Measurements from ENCODE around the gene ATP5F1A. TPM values are rescaled to one million over a fixed set of nuclear protein-coding genes. Genes with fewer than 3 reads are reported as not detected.

Gene ATP5F1A
- total RNA-seq, 1 experiment from 2014 or later: 349 TPM

GRCh38 chr18:46072376-46072867, 25.7 kb downstream of the ATP5F1A start:
- Mint-ChIP-seq H3K27me3 (ENCODE audit: insufficient read depth, unreplicated experiment) (no peaks in the 10 kb centered on the region), H3K9me3 (ENCODE audit: unreplicated experiment) (no peaks in the 10 kb centered on the region), H3K36me3 (ENCODE audit: insufficient read depth, unreplicated experiment) (peaks cover 30% of the 10 kb centered on the region), H3K4me1 (ENCODE audit: low read depth, unreplicated experiment) (peaks cover 8% of the 10 kb centered on the region), H3K27ac (ENCODE audit: unreplicated experiment) (no peak overlapping the region), H3K4me3 (ENCODE audit: unreplicated experiment) (peak overlapping the region; percentile 78)
- no peak for TF ChIP-seq CTCF (IDR thresholded peaks at IDR 0.05; ENCODE audit: insufficient read depth in 1 of 2, low read depth in 1 of 2, low read length in 1 of 2, severe bottlenecking in 1 of 2, unreplicated experiment in 1 of 2)
- ChIA-PET POLR2A (no interaction called here), CTCF (no interaction called here)
- Histone ChIP-seq H3K4me1 (0 out of 2 replicates have a peak, but pooled peaks cover 3% of the 10 kb centered on the region), H3K27me3 (replicated peaks; ENCODE audit: control insufficient read depth, insufficient read depth, low read length) (no peaks in the 10 kb centered on the region), H3K36me3 (ENCODE audit: control insufficient read depth, insufficient read depth, low read length) (no peaks in the 10 kb centered on the region), H3K9me3 (no peaks in the 10 kb centered on the region), H3K4me3 (ENCODE audit: low read depth, low read length) (peak overlapping the region; percentile 63)
- BruUV-seq (replicated peaks): no TSS peak
- intact Hi-C loops (cut with micrococcal nuclease; ENCODE audit: unreplicated experiment): loop anchor here (2.0 to 5.0 kb wide), 3 partner anchors 92 to 405 kb away; no protein-coding TSS in a partner anchor
- no peak for DNase-seq

- H3K27me3 Mint-ChIP-seq (ENCODE audit: insufficient read depth, unreplicated experiment): no peaks in the 10 kb centered on the region
- ChIA-PET CTCF (no interaction called here), POLR2A (interaction anchor here (0.5 kb wide), 1 partner anchor 73 kb away, joined by 3 read pairs; no protein-coding TSS in a partner anchor)
- DNase-seq: peak; percentile 51 to 65
- Histone ChIP-seq H3K36me3 (ENCODE audit: control insufficient read depth, insufficient read depth, low read length) (no peaks in the 10 kb centered on the region), H3K4me3 (ENCODE audit: low read depth, low read length) (peak within 1 kb of the TSS; percentile 63), H3K9me3 (no peaks in the 10 kb centered on the region), H3K4me1 (0 out of 2 replicates have a peak, but pooled peaks cover 3% of the 10 kb centered on the region), H3K27me3 (replicated peaks; ENCODE audit: control insufficient read depth, insufficient read depth, low read length) (no peaks in the 10 kb centered on the region)
- TF ChIP-seq CTCF (IDR thresholded peaks at IDR 0.05; ENCODE audit: insufficient read depth in 1 of 2, low read depth in 1 of 2, low read length in 1 of 2, severe bottlenecking in 1 of 2, unreplicated experiment in 1 of 2): no peak
- intact Hi-C loops (cut with micrococcal nuclease; ENCODE audit: unreplicated experiment): loop anchor here (1.0 to 5.0 kb wide), 4 partner anchors 91 to 405 kb away; partner anchors contain the start of gene EPG5
- no peaks in the 10 kb centered on the region for H3K9me3 Mint-ChIP-seq (ENCODE audit: unreplicated experiment)
- peaks cover 8% of the 10 kb centered on the region for H3K4me1 Mint-ChIP-seq (ENCODE audit: low read depth, unreplicated experiment)
- H3K27ac Mint-ChIP-seq (ENCODE audit: unreplicated experiment): peak within 1 kb of the TSS; percentile 79
- H3K4me3 Mint-ChIP-seq (ENCODE audit: unreplicated experiment): peak within 1 kb of the TSS; percentile 78
- BruUV-seq (replicated peaks): no TSS peak
- peaks cover 24% of the 10 kb centered on the region for H3K36me3 Mint-ChIP-seq (ENCODE audit: insufficient read depth, unreplicated experiment)
Measured at GRCh38 chr18:46071653-46072375, 26.3 kb downstream of the ATP5F1A start, which contains the start of gene PSTPIP2. Gene PSTPIP2 (minus strand): TSS chr18:46072260. CDS start chr18:46072188, 72 bp downstream.

GRCh38 chr18:46070815-46071652, 27.1 kb downstream of the ATP5F1A start:
- ChIA-PET POLR2A (interaction anchor here (0.5 kb wide), 1 partner anchor 72 kb away, joined by 3 read pairs; no protein-coding TSS in a partner anchor), CTCF (no interaction called here)
- no peaks in the 10 kb centered on the region for H3K36me3 ChIP-seq (ENCODE audit: control insufficient read depth, insufficient read depth, low read length)
- H3K4me1 ChIP-seq: 0 out of 2 replicates have a peak, but pooled peaks cover 3% of the 10 kb centered on the region
- peaks cover 21% of the 10 kb centered on the region for H3K36me3 Mint-ChIP-seq (ENCODE audit: insufficient read depth, unreplicated experiment)
- H3K27me3 Mint-ChIP-seq (ENCODE audit: insufficient read depth, unreplicated experiment): no peaks in the 10 kb centered on the region
- peak overlapping the region; percentile 79 for H3K27ac Mint-ChIP-seq (ENCODE audit: unreplicated experiment)
- DNase-seq: no peak
- intact Hi-C loops (cut with micrococcal nuclease; ENCODE audit: unreplicated experiment): loop anchor here (1.0 to 5.0 kb wide), 3 partner anchors 104 to 404 kb away; partner anchors contain the start of gene EPG5
- H3K9me3 ChIP-seq: no peaks in the 10 kb centered on the region
- H3K9me3 Mint-ChIP-seq (ENCODE audit: unreplicated experiment): no peaks in the 10 kb centered on the region
- no peak for TF ChIP-seq CTCF (IDR thresholded peaks at IDR 0.05; ENCODE audit: insufficient read depth in 1 of 2, low read depth in 1 of 2, low read length in 1 of 2, severe bottlenecking in 1 of 2, unreplicated experiment in 1 of 2)
- no peaks in the 10 kb centered on the region for H3K27me3 ChIP-seq (replicated peaks; ENCODE audit: control insufficient read depth, insufficient read depth, low read length)
- BruUV-seq (replicated peaks): no TSS peak
- H3K4me3 ChIP-seq (ENCODE audit: low read depth, low read length): peak overlapping the region; percentile 63
- H3K4me1 Mint-ChIP-seq (ENCODE audit: low read depth, unreplicated experiment): peaks cover 8% of the 10 kb centered on the region
- peak overlapping the region; percentile 78 for H3K4me3 Mint-ChIP-seq (ENCODE audit: unreplicated experiment)
